Ascending aorta (tissue), 2 donors: ENCODE results near the gene PAQR9. TPM values are rescaled to one million over a fixed set of nuclear protein-coding genes. Genes with fewer than 3 reads are reported as not detected.
A peak's percentile ranks its signal among the peaks of the same experiment; 100 is the strongest.

Source experiments
- DNase-seq, 2 donors: peaks; one replicate each; pipeline ENCODE4 v3.0.0-alpha.2; 2019; ENCODE audit warnings: low spot score in 2 of 2
- H3K27ac ChIP-seq, 2 donors: fragments of 200-600 bp; sonication (generic); one replicate each; pipeline ENCODE4 v1.5.1; 2016 to 2017; ENCODE audit warnings: mild to moderate bottlenecking in 1 of 2
- H3K27me3 ChIP-seq: fragments of 200-600 bp; sonication (generic); one replicate; pipeline ENCODE4 v1.5.1; 2017
- H3K36me3 ChIP-seq, 2 donors: fragments of 200-600 bp; sonication (generic); one replicate each; pipeline ENCODE4 v1.5.1; 2016
- H3K4me1 ChIP-seq, 2 donors: fragments of 200-600 bp; sonication (generic); one replicate each; pipeline ENCODE4 v1.5.1; 2016 to 2017; ENCODE audit warnings: mild to moderate bottlenecking in 1 of 2
- H3K4me3 ChIP-seq, 2 donors: fragments of 200-600 bp; sonication (generic); one replicate each; pipeline ENCODE4 v1.5.1; 2016 to 2017; ENCODE audit warnings: mild to moderate bottlenecking in 1 of 2
- H3K9me3 ChIP-seq, 2 donors: fragments of 200-600 bp; sonication (generic); one replicate each; pipeline ENCODE4 v1.5.1; 2016
- intact Hi-C: fragments of 100-400 bp; cut with DNase I; formaldehyde crosslinking; loops from one replicate; pipeline ENCODE4 v1.15.1; 2023
- total RNA-seq: library from RNA; depleted of rRNA; stranded (reverse); fragments of >200 nt; gene quantifications from one replicate; pipeline ENCODE4 v1.1.0, GENCODE V29; 2016
- TF ChIP-seq, protein P1 (sequence below), 3 experiments: fragments of 200-600 bp in 2 of 3; fragments of 450-650 bp in 1 of 3; sonication (generic) in 2 of 3; IDR thresholded peaks; one replicate each; pipeline ENCODE4 v1.5.1; 2016 to 2019; ENCODE audit warnings: antibody characterized with exemption in 3 of 3, mild to moderate bottlenecking in 1 of 3, moderate library complexity in 1 of 3

The PAQR9 gene
- total RNA-seq, 1 donor from 2014 or later = not detected

DNA sequence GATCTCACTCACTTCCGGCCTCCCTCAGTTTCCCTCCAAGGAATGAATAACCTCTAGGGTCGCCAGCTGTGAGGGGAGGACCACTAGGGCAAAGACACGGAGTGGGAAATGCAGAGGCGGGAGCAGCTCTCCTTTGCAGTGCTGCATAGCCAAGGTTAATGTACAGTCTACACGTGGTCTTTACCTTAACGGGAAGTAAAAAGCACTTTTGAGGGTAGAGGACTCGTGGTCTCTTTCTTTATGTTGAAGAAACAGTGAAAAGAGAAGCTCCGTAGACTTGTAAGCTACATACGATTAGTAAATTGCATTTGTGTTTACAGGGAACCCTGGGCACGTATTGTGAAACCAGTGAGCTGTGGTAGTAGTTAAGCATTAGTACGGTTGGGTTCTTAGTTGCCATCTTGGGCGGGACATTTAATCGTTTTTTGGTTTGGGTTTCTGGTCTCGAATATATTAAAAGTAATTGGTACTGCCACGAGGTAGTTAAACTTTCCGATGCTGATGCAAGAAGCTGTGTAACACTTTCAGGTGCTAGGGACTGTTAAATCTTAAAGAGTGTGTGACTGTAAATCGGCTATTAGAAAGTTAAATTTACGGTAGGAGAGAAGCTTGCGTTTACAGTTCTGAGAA is 38.7 kb upstream of the PAQR9 start:
- no peaks in the 10 kb centered on the region for H3K36me3 ChIP-seq
- no peaks in the 10 kb centered on the region for H3K9me3 ChIP-seq
- intact Hi-C loops = loop anchor here (5.0 kb wide), 3 partner anchors 280 to 1125 kb away; partner anchors contain the start of genes ATP1B3, PLS1 and TRPC1
- TF ChIP-seq, protein P1, sequence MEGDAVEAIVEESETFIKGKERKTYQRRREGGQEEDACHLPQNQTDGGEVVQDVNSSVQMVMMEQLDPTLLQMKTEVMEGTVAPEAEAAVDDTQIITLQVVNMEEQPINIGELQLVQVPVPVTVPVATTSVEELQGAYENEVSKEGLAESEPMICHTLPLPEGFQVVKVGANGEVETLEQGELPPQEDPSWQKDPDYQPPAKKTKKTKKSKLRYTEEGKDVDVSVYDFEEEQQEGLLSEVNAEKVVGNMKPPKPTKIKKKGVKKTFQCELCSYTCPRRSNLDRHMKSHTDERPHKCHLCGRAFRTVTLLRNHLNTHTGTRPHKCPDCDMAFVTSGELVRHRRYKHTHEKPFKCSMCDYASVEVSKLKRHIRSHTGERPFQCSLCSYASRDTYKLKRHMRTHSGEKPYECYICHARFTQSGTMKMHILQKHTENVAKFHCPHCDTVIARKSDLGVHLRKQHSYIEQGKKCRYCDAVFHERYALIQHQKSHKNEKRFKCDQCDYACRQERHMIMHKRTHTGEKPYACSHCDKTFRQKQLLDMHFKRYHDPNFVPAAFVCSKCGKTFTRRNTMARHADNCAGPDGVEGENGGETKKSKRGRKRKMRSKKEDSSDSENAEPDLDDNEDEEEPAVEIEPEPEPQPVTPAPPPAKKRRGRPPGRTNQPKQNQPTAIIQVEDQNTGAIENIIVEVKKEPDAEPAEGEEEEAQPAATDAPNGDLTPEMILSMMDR (IDR thresholded peaks at IDR 0.05) = no peak
- H3K27me3 ChIP-seq = no peaks in the 10 kb centered on the region
- H3K4me1 ChIP-seq = peaks cover 4 to 28% of the 10 kb centered on the region in 2 donors
- H3K27ac ChIP-seq = peak overlapping the region; percentile 93
- H3K4me3 ChIP-seq = peak overlapping the region; percentile 93 to 94
- DNase-seq = no peak

DNA sequence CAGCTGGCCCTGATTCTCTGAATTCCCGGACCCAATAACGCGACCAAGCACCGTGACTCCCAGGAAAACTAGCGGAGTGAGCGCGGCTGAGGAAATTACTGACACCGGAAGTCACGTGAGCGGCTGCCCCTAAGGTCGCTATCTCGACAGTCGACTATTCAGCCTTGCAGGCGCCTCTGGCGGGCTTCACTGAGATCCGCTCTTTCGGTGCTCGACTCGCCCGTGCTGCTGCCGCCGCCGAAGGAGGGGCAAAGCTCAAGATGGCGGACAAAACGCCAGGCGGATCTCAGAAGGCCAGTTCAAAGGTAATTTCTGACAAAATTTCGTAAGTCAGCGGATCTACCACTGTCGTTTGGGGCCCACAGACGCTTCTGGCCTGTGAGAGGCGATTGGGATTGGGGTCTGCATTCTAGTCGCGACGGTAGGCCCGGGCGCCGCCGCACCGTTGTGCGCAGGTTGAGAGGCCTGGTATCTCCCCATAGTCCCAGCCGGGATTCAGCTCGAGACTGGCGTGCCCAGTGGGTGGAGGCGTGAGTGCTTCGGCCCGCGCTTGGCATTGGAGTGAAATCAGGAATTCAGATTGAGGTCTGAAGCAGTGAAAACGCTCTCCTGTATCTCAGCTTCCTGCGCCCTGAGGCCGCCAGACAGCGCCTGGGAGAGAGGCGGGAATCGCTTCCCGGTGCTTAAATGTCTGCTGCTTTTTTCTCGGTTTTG is 38.1 kb upstream of the PAQR9 start, which contains the start of gene U2SURP:
TSS of gene U2SURP (plus strand) at position 202 of the 714 bp plus-strand sequence. CDS start at position 261, 59 bp downstream.
- DNase-seq = peak; percentile 85 to 98
- TF ChIP-seq, protein P1 (IDR thresholded peaks at IDR 0.05) = peak in 1 of 3 experiments; percentile 26
- H3K36me3 ChIP-seq = no peaks in the 10 kb centered on the region
- intact Hi-C loops = loop anchor here (1.0 to 5.0 kb wide), 5 partner anchors 279 to 1124 kb away; partner anchors contain the start of genes ATP1B3, ATR, PLS1 and TRPC1
- no peaks in the 10 kb centered on the region for H3K27me3 ChIP-seq
- peak within 1 kb of the TSS; percentile 93 for H3K27ac ChIP-seq
- no peaks in the 10 kb centered on the region for H3K9me3 ChIP-seq
- H3K4me3 ChIP-seq = peak within 1 kb of the TSS; percentile 93 to 94
- peaks cover 4 to 28% of the 10 kb centered on the region in 2 donors for H3K4me1 ChIP-seq

DNA sequence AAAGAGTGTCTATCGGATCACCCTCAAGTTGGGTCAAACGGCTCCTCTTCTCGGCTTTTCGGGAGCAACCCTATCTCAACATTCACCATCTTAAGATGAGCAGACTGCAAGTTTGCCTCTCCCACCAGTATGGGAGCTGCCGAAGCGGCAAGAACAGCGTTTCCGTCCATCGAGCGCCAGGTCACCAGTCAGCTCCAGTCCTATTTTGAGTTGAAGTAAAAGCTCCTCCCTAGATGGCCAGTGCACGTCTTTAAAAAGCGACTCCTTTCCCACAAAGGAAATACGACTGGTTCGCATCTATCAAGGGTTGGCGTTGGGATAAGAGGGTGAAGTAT is 37.5 kb upstream of the PAQR9 start:
- TF ChIP-seq, protein P1 (IDR thresholded peaks at IDR 0.05) = no peak
- intact Hi-C loops = loop anchor here (1.0 to 5.0 kb wide), 5 partner anchors 279 to 1124 kb away; partner anchors contain the start of genes ATP1B3, ATR, PLS1 and TRPC1
- H3K27ac ChIP-seq = peak overlapping the region; percentile 93
- peak overlapping the region; percentile 93 to 94 for H3K4me3 ChIP-seq
- H3K9me3 ChIP-seq = no peaks in the 10 kb centered on the region
- H3K4me1 ChIP-seq = peaks cover 4 to 28% of the 10 kb centered on the region in 2 donors
- peak in 1 of 2 donors; percentile 12 for DNase-seq
- no peaks in the 10 kb centered on the region for H3K27me3 ChIP-seq
- no peaks in the 10 kb centered on the region for H3K36me3 ChIP-seq

GRCh38 chr3:143000528-143000927 is 37.1 kb upstream of the PAQR9 start:
- no peaks in the 10 kb centered on the region for H3K36me3 ChIP-seq
- TF ChIP-seq, protein P1 (IDR thresholded peaks at IDR 0.05) = no peak
- no peaks in the 10 kb centered on the region for H3K9me3 ChIP-seq
- no peaks in the 10 kb centered on the region for H3K27me3 ChIP-seq
- peaks cover 4 to 28% of the 10 kb centered on the region in 2 donors for H3K4me1 ChIP-seq
- peak overlapping the region; percentile 93 to 94 for H3K4me3 ChIP-seq
- H3K27ac ChIP-seq = peak overlapping the region; percentile 93
- DNase-seq = no peak
- intact Hi-C loops = loop anchor here (2.0 to 5.0 kb wide), 4 partner anchors 278 to 1123 kb away; partner anchors contain the start of genes ATP1B3, ATR, PLS1 and TRPC1

DNA sequence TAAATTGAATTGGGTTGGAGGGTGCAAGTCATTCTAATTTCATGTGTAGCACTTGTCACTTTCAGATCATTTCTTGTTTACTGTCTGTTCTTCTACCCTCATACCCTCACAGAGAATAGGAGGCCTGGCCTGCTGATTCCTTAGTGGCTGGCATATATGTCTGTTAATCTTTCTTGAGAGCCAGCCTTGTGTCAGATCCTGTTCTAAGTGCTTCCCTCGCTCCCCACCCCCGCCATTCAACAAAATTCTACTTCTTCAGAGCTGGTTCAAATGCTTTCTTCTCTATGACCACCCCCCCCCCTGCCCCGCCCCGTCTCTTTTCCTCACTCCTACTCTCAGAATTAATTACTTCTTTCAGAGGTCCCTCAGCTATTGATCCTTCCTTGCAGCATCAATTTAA is 36.4 kb upstream of the PAQR9 start:
- peak overlapping the region in 1 of 2 donors; percentile 94 for H3K4me3 ChIP-seq
- no peak for DNase-seq
- intact Hi-C loops = loop anchor here (2.0 to 5.0 kb wide), 4 partner anchors 278 to 1123 kb away; partner anchors contain the start of genes ATP1B3, ATR, PLS1 and TRPC1
- H3K27me3 ChIP-seq = no peaks in the 10 kb centered on the region
- TF ChIP-seq, protein P1 (IDR thresholded peaks at IDR 0.05) = no peak
- H3K36me3 ChIP-seq = no peaks in the 10 kb centered on the region
- peak overlapping the region; percentile 93 for H3K27ac ChIP-seq
- no peaks in the 10 kb centered on the region for H3K9me3 ChIP-seq
- peaks cover 4 to 24% of the 10 kb centered on the region in 2 donors for H3K4me1 ChIP-seq
